Measurements from ENCODE around the gene RPL9.
"Not testable (repeated sequence)": the region's sequence is repeated elsewhere in the genome, so short reads cannot be mapped to it uniquely, and the experiment has no call there.

The RPL9 gene

GRCh38 chr4:39458505-39459300 is at the start of gene RPL9, which contains the start of gene LIAS:
Gene RPL9 (minus strand): TSS chr4:39458922. CDS start chr4:39458439, 483 bp downstream.
Gene LIAS (plus strand): TSS chr4:39459056. CDS start chr4:39459118, 62 bp downstream.
- DNase-seq, result peak; percentile 97

- DNase-seq, result no peak
These were observed 46.9 kb upstream of the RPL9 start for GRCh38 chr4:39505581-39505980.

GRCh38 chr4:39504538-39504937 is 45.8 kb upstream of the RPL9 start:
- DNase-seq, result no peak

- not testable (repeated sequence) for DNase-seq
These were observed 43.9 kb upstream of the RPL9 start for GRCh38 chr4:39502664-39503035.

GRCh38 chr4:39502019-39502663 is 43.4 kb upstream of the RPL9 start:
- DNase-seq, result no peak

GRCh38 chr4:39498727-39499020 is 40.0 kb upstream of the RPL9 start:
- DNase-seq, result no peak

- no peak for DNase-seq
These were observed 39.4 kb upstream of the RPL9 start for GRCh38 chr4:39497909-39498726.

- peak; percentile 22 for DNase-seq
These were observed 36.9 kb upstream of the RPL9 start for GRCh38 chr4:39495446-39496213.

GRCh38 chr4:39494354-39494753 is 35.6 kb upstream of the RPL9 start:
- DNase-seq, result no peak

- no peak for DNase-seq
These were observed 31.6 kb upstream of the RPL9 start for GRCh38 chr4:39490322-39490721.

- DNase-seq, result no peak
These were observed 27.6 kb upstream of the RPL9 start for GRCh38 chr4:39486221-39486804.

GRCh38 chr4:39484582-39485272 is 26.0 kb upstream of the RPL9 start:
- DNase-seq, result no peak

GRCh38 chr4:39480902-39481695 is 22.4 kb upstream of the RPL9 start:
- no peak for DNase-seq

- DNase-seq, result no peak
These were observed 21.5 kb upstream of the RPL9 start for GRCh38 chr4:39480251-39480650.

GRCh38 chr4:39476187-39476895 is 17.6 kb upstream of the RPL9 start:
- no peak for DNase-seq

- no peak for DNase-seq
These were observed 13.7 kb upstream of the RPL9 start for GRCh38 chr4:39472396-39472795.

GRCh38 chr4:39470402-39470801 is 11.7 kb upstream of the RPL9 start:
- DNase-seq, result no peak

- DNase-seq, result peak; percentile 61
These were observed 10.8 kb upstream of the RPL9 start for GRCh38 chr4:39469429-39470077.

- DNase-seq, result no peak
These were observed 8.7 kb upstream of the RPL9 start for GRCh38 chr4:39467464-39467863.

- DNase-seq, result no peak
These were observed 8.0 kb upstream of the RPL9 start for GRCh38 chr4:39466747-39467146.
